HPDE6-E6E7 (cell line): ENCODE results near the gene NUP210L.
"Not testable (repeated sequence)": the region's sequence is repeated elsewhere in the genome, so short reads cannot be mapped to it uniquely, and the experiment has no call there.

ENCODE experiments used
- DNase-seq: peaks from one replicate; pipeline ENCODE4 v3.0.0; 2011; ENCODE audit warnings: missing footprints; ENCODE audit errors: extremely low spot score

NUP210L gene

DNA sequence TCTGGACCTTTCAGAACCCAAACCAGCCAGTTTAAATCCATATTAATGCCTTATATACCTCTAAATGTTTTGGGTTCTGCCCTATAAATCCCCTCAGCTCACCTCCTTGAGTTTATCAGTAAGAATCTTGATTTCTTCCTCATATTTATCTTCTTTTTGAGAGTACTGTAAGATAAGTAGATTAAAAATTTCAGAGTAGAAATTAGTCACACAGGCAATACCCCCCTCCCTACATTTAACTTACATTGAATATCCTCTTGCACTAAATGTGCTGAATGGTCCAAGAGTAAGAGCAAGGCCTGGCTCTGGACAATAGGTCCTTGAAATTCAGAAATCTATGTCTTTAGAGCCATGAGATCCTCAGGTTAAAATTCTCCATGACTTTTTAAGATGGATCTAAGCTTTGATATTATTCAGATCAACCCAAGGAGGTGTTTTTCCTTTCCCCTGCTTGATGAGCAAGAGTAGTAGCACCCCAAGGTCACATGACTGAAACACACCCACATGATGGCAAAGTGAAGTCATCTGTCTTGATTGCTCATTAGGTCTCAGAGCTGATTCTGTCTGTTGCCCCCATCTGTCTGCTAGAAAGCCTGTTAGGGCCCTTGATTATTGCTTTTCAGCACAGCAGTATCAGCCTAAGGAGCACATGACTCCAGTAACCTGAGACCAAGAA is 15.8 kb upstream of the NUP210L start:
- no peak for DNase-seq

DNA sequence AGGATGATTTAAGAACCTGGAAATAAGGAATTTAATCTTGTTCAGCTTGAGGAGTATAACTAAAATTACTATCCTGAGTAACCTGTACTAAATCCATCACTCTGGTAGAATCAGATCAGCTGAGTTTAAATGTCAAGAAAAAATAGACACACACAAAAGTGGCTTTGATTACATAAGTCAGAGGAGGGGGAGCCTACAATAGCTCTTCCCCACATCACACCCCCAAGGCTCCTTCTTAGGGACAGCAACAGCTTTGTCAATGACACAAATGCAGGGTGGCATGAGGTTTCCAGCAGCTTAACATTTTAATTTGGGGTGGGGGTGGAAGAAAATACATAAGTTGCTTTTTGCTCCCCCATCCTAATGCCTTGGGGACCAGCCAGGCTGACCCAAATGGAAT is 12.6 kb upstream of the NUP210L start:
- no peak for DNase-seq

DNA sequence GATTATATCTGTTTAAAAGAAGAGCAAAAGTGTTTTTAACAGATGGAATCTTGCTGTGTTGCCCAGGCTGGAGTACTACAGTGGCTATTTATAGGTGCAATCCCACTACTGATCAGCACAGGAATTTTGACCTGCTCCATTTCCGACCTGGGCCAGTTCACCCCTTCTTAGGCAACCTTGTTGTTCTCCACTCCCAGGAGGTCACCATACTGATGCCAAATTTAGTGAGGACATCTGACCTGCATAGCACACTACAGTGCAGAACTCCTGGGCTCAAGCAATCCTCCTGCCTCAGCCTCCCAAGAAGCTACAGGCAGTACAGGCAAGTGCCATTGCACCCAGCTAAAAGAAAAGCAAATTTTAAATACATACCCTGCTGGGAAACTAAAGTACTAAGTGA is 11.3 kb upstream of the NUP210L start:
- no peak for DNase-seq

DNA sequence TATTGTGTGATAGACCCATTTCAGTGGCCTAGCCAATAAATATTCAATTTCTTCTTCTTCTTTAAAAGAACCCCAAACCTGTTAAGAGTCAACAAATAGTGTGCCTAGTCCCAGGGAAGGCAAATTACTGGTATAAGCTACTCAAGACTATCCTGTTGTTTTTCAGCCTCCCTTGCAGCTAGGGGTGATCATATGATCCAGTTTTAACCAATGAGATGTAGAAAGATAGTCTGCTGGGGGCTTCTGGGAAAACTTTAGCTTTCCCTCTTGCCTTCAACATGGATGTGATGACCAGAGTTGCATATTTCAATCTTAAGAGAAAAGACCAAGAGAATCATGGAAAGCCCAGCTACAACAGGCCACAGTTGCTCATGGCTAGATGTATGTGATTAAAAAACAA is 4.7 kb upstream of the NUP210L start:
- no peak for DNase-seq

DNA sequence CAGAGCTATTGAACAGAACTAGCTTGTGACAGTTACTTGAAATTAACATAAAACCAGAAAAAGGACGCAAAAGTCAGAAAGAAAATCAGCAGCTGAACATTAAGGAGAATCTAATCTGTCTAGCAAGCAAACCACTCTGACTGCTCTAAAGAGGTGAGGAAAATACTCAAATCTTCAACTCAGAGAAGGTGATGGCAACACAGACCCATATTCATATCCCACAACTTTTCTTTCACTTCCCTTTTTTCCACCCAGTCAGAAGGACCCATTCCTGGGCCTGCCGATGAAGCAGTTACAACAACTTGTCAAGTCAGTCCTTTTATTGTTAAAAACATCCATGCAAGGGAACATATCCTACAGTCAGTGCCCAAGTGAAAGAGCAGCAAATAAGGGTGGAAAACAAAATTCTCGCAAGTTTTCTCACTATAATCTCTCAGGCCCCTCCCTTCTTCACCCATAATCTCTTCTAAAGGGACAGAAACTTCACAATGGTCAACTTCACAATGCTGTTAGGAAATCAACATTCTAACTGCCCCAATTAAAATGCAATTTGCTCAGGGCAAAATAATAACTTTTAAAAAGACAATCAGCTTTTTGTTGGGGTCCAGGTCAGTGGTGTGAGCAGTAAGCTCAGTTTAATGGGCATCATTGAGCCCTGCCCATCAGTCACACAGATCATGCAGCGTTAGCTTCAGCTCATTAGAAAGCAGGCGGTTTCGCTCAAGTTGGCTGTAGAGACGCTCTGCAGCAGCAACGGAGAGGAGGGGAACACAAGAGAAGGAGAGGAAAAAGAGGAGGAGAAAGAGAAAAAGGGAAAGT is 3.6 kb upstream of the NUP210L start:
- no peak for DNase-seq

DNA sequence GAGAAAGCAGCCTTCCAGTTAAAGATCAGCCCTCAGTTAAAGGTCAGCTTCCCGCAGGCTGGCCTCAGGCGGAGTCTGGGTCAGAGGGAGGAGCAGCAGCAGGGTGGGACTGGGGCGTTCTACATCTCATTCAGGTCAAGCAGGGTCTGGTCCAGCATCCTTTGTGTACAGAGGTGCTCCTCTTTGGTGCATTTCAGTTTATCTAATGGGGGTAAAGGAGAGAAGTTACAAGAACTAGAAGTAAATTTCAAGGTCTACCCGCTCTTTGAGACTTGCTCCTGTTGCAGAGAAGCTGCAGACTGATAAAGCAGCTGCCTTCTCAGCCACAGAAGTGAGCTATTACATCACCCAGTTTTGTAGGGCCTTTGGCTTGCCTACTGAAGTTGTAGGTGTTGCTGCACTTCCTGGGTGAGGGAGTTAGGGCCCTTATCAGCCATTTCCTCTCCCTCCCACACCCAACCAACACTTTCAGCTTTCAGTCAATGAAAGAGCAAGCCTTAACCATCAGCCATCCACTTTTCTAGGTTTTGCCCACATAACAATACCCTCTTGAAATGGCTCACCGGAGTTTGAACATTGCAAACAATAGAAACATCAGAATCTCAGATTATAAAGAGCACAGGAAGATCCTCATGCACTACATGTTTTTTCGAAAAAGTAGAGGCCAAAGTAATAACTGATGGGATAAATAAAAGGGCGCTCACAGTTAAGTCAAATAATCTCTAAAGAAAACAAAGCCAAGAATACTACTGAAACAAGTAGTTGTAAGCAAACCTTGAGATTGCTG is 2.8 kb upstream of the NUP210L start:
- no peak for DNase-seq

DNA sequence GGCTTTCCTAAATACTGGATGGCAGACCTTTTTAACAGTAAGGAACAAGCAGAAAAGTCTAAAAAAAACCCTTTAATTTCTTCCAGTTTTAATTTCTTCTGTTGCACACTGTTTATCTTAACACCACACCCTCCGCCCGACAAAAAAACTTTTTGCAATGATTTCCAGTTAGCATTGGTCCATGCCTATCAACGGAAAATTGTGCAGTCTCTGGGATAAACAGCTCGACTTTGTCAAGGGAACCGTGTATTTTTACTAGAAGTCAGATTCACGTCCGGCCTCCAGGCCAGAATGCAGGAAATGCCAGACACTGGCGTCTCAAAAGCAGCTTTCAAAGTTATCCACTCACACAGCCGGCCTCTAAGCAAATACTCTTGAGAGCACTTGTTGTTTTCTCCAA is 378 bp upstream of the NUP210L start:
- no peak for DNase-seq

DNA sequence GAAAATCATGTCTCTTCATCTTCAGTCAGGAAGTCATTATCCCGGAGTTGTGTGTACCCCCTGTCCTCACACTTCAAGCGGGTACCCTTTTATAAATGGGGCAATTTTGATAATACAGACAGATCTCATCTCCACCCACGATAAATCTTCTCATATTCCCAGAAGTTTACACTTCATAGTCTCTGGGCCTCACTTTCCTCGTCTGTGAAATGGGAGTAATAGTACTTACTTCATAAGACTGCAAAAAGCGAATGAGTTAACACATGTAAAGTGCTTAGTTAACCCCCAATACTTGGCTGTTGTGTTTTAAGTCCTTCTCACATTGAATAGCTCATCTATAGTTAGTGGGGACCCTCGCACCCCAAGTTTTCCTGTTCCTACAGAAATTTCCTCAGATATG is 820 bp downstream of the NUP210L start:
- no peak for DNase-seq

DNA sequence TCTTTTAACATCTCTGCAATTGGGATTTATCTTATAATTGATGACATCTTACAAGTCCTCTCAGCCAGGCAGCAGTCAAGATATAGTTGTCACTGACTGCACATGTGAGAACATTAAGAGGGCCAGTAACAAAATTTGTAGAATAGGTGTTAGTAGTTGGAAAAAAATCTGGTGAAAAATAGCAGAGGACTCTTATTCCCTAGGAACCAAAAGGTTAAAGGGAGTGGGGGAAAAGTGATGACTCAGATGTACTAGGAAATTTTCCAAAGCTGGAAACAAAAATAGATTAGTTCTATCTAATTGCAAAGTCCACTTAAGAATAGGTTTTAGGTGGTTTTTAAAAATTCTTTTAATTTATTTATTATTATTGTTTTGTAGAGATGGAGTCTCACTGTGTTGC is 3.6 kb downstream of the NUP210L start:
- no peak for DNase-seq

DNA sequence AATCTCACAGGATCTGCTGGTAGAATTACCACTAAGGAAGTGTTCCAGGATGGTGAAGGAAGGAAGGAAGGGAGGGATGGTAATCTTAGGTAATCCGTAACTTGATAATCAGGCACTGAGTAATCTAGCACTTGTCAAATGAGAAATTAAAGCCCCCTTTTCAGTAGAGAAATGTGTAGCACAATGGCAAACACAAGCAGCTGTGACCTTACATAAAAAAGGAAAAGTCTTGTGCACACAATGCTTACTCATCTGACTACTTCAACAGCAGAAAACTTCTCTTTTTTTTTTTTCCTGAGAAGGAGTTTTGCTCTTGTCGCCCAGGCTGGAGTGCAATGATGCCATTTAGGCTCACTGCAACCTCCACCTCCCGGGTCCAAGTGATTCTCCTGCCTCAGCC is 6.1 kb downstream of the NUP210L start:
- no peak for DNase-seq

DNA sequence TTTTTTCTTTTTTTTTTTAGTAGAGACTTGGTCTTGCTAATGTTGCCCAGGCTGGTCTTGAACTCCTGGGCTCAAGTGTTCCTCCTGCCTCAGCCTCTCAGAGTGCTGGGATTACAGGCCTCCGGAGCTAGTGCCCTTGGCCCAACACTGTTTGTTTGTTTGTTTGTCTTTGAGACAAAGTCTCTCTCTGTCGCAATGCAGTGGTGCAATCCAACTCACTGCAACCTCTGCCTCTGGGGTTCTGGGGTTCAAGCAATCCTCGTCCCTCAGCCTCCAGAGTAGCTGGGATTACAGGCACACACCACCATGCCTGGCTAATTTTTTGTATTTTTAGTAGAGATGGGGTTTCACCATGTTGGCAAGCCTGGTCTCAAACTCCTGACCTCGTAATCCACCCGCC is 7.4 kb downstream of the NUP210L start:
- not testable (repeated sequence) for DNase-seq

DNA sequence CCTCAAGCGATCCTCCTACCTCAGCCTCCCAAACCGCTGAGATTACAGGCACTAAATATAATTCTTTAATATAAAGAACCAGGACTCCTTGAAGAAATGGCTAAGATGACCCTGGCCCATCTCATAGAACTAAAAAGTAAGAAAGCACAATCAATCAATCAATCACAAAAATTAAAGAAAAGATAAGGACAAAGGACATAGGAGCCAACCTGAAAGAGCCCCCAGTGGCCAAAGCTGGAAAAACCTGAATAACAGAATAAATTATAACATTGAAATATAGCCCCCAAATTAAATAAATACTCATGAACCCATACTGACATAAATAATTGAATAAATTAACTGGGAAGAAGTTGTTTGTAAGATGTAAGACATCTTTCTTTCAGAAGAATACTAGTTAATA is 8.9 kb downstream of the NUP210L start:
- DNase-seq: no peak

DNA sequence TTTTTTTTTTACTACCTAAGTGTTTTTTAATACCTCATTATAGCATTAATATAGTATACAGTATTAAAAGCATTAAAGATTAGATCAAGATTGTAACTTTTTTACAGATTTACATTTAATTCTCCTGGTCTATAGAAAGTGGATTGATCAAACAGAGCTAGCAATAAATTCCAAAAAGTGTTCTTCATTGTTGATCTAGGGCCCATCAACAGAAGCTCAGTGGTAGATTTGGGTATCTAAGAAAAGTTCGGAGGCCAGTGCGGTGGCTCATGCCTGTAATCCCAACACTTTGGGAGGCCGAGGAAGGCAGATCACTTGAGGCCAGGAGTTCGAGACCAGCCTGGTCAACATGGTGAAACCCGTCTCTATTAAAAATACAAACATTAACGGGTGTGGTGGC is 12.5 kb downstream of the NUP210L start:
- no peak for DNase-seq

DNA sequence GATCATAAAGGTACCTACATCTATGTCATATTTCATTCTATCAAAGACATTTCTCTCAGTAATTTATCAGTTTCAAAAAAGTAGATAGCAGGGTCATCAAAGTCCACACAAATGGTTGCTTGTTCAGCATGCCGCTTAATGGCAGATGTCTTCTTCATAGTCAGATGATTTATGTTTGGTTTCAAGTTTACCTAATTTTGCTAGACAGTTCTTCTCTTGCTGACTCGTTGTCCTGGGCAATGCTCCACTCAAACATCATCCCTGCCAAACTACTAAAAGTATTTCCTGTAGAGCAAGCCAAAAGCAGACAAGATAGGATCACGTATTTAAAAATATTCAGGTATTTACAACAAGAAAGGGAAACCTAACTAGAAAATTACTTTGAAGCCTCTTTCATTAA is 13.6 kb downstream of the NUP210L start:
- DNase-seq: no peak

DNA sequence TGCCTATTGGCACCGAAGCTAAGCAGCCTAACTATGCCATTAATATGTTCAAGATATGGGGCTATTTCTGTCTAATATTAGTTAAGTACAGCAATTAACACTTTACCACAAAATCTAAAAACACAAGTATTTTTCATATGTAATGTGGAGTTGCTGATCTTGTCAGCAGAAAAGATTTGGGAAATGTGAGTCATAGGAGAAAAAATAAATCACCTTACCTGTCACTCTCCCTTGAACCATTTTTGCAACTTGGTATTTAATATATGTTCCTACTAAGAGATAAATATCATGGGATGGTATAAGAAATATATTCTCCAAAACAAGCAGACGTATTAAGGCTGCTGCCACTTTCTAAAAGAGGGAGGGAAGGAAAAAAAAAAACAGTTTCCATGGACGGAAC is 17.0 kb downstream of the NUP210L start:
- DNase-seq: no peak

DNA sequence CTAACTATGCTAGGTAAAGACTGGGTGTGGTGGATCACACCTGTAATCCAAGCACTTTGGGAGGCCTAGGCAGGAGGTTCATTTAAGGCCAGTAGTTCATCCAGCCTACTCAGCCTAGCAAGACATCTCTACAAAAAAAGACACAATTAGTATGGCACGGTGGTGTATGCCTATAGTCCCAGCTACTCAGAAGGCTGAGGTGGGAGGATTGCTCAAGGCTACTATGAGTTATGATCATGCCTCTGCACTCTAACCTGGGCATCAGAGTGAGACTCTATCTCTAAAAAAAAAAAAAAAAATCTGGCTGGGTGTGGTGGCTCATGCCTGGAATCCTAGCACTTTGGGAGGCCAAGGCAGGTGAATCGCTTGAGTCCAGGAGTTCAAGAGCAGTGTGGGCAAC is 21.6 kb downstream of the NUP210L start:
- DNase-seq: no peak

DNA sequence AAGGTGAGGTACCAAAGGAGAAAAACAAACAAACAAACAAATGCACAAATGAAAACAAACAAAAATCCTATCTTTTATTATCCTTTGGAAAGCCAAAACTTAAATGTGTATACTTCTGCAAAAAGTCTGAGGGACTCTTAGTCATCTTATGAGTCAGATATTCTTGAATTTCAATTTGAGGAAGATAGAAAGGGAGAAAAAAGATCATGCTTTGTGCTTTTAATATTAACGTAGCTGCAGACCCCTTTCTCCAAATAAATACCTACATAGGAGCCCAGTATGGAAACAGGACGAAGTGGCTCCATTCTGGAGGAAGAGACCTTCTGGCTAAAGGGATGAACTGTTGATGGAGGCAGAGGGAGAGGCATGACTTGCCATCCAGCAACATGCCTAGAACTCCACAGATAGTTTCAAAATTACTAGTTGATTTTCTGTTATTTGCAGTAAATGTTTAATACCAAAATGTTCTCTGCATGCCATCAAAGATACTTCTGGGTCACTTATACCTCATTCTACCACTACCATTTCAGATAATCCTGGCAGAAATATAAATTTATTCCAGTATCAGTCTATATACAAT is 25.4 kb downstream of the NUP210L start:
- DNase-seq: no peak

DNA sequence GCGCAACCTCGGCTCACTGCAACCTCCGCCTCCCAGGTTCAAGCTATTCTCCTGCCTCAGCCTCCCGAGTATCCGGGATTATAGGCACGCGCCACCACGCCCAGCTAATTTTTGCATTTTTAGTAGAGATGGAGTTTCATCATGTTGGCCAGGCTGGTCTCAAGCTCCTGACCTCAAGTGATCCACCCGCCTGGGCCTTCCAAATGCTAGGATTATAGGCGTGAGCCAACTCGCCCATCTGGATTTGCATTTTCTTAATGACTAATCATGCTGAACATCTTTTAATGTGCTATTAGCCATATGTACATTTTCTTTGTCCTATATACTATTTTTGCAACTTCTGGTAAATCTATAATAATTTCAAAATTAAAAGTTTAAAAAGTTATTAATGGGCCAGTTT is 31.7 kb downstream of the NUP210L start:
- DNase-seq: not testable (repeated sequence)

DNA sequence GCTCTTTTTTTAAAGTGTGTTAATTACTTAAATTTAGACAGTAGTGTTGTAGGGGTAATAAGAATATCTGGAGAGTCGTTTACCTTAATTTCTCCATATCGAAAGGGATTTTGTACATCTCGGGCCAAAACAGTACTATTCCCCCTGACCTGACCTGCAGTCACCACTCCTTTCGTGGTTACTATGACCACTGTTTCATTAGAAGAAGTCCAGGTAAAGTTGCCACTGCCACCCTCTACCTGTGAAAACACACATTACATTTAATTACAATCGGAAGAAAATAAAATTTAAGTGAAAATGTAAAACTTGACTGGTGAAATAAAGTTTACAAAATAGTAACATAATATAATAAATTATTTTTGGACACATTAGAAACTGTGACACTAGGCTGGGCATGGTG is 37.2 kb downstream of the NUP210L start:
- no peak for DNase-seq

DNA sequence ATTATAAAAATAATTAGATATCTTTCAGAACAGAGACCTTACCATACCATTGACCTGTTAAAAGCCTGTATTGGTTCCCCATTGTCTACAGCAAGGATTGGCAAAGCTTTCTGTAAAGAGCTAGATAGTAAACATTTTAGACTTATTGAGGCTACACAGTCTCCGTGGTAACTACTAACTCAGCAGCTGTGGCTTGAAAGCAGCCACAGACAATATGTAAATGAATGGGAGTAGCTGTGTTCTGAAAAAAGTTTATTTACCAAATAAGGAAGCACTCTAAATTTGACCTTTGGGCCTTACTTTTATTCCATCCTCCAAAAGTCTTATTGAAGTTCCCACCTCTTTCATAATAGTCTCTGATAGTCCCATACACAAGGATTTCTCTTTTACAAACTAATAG is 39.7 kb downstream of the NUP210L start:
- no peak for DNase-seq

DNA sequence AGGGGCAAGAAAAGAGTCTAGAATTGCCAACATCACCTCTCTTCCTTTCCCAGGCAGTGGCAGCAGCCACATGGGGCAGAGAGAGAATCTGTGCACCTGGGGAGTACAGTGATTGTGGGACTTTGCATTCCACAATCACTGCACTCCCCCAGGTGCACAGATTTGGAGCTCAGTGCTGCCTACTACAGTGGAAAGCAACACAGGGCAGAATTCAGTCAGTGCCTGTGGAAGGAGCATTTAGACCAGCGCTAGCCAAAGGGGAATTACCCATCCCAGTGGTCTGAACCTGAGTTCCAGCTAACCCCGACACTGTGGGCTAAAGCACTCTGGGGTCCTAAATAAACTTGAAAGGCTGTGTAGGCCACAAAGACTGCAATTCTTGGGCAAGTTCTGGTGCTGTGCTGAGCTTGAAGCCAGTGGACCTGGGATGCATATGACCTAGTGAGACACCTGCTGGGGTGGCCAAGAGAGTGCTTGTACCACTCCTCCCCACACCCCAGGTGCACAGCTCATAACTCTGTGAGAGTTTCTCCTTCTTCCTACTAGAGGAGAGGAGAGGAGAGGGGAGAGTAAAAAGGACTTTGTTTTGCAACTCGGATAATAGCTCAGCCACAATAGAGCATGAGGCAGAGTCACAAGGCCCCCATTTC is 50.3 kb downstream of the NUP210L start:
- DNase-seq: no peak

DNA sequence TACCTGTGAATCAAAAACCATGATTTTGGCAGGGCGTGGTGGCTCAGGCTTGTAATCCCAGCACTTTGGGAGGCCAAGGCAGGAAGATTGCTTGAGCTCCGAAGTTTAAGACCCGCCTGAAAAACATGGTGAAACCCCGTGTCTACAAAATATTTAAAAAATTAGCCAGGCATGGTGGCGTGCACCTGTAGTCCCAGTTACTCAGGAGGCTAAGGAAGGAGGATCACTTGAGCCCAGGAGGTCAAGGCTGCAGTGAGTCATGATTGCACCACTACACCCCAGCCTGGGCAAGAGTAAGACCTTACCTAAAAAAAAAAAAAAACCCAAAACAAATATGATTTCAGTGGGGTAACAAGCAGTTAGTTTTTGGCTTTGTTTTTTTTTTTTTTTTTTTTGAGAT is 54.7 kb downstream of the NUP210L start:
- DNase-seq: not testable (repeated sequence)
